Endodermal cell (in vitro differentiated cells): ENCODE measurements around the gene OPN3. TPM values are rescaled to one million over a fixed set of nuclear protein-coding genes. Genes with fewer than 3 reads are reported as not detected.

Experiments
- DNase-seq: peaks from one replicate; pipeline ENCODE4 v3.0.0-alpha.2; 2017
- H3K27ac ChIP-seq: 2 replicates; pipeline ENCODE4 v1.5.1; 2013; ENCODE audit warnings: mild to moderate bottlenecking, low read depth, low read length, moderate library complexity
- H3K27me3 ChIP-seq: 2 replicates; pipeline ENCODE4 v1.6.1; 2013; ENCODE audit warnings: mild to moderate bottlenecking, low read length, moderate library complexity; ENCODE audit not compliant: insufficient read depth, control insufficient read depth, poor library complexity, severe bottlenecking
- H3K36me3 ChIP-seq: 2 replicates; pipeline ENCODE4 v1.7.0; 2013; ENCODE audit warnings: mild to moderate bottlenecking, low read length, moderate library complexity; ENCODE audit not compliant: control insufficient read depth, insufficient read depth
- H3K4me1 ChIP-seq: one replicate; pipeline ENCODE4 v1.7.0; 2013; ENCODE audit warnings: low read length; ENCODE audit not compliant: control insufficient read depth, insufficient read depth
- H3K4me3 ChIP-seq: 2 replicates; pipeline ENCODE4 v1.5.1; 2013; ENCODE audit warnings: mild to moderate bottlenecking, low read length, moderate library complexity
- H3K9ac ChIP-seq: 2 replicates; pipeline ENCODE4 v1.6.1; 2013; ENCODE audit warnings: mild to moderate bottlenecking, low read length, moderate library complexity; ENCODE audit not compliant: poor library complexity, severe bottlenecking; ENCODE audit errors: extremely low read depth
- H3K9me3 ChIP-seq: 2 replicates; pipeline ENCODE4 v1.6.1; 2013; ENCODE audit warnings: mild to moderate bottlenecking, low read length, moderate library complexity; ENCODE audit not compliant: control insufficient read depth
- H3K27ac Mint-ChIP-seq: 2 replicates; pipeline ENCODE4 v1.8.0; 2020; ENCODE audit warnings: mixed read lengths
- H3K27me3 Mint-ChIP-seq: 2 replicates; pipeline ENCODE4 v1.8.0; 2021; ENCODE audit warnings: mild to moderate bottlenecking, mixed read lengths; ENCODE audit not compliant: insufficient read depth
- H3K36me3 Mint-ChIP-seq: 2 replicates; pipeline ENCODE4 v1.8.0; 2020; ENCODE audit warnings: low read depth, mixed read lengths
- H3K4me1 Mint-ChIP-seq: 2 replicates; pipeline ENCODE4 v1.8.0; 2020; ENCODE audit warnings: mixed read lengths
- H3K4me3 Mint-ChIP-seq: 2 replicates; pipeline ENCODE4 v1.8.0; 2020; ENCODE audit warnings: mild to moderate bottlenecking, moderate library complexity, mixed read lengths
- H3K9me3 Mint-ChIP-seq: 2 replicates; pipeline ENCODE4 v1.8.0; 2020; ENCODE audit warnings: mild to moderate bottlenecking, mixed read lengths
- WGBS, 2 experiments: methylation state at CpG; one replicate each; pipeline versions ENCODE4 v1.1.5 to v1.1.7; 2013; ENCODE audit warnings: missing lambda C conversion rate in 2 of 2, mixed read lengths in 1 of 2; ENCODE audit not compliant: insufficient coverage in 1 of 2, insufficient read length in 1 of 2; 5-methylcytosine and 5-hydroxymethylcytosine counted together
- total RNA-seq, 2 donors: library from RNA; stranded (reverse); fragmentation: NEBNext Ultra II Directional in 1 of 2; extraction: Animal tissue kit (Norgen Biotek cat#: 25700) in 1 of 2; gene quantifications; 2 replicates in 1 of 2; 3 replicates in 1 of 2; pipeline ENCODE4 v1.2.1, GENCODE V29; 2021
- TF ChIP-seq, protein P1 (sequence below): fragments of 200-600 bp; sonication (generic); conservative IDR thresholded peaks from 2 replicates; pipeline ENCODE4 v1.5.0; 2021; ENCODE audit warnings: antibody characterized with exemption, mild to moderate bottlenecking

Gene OPN3
- total RNA-seq, 2 donors from 2014 or later, result 9.0 to 22.5 TPM

DNA sequence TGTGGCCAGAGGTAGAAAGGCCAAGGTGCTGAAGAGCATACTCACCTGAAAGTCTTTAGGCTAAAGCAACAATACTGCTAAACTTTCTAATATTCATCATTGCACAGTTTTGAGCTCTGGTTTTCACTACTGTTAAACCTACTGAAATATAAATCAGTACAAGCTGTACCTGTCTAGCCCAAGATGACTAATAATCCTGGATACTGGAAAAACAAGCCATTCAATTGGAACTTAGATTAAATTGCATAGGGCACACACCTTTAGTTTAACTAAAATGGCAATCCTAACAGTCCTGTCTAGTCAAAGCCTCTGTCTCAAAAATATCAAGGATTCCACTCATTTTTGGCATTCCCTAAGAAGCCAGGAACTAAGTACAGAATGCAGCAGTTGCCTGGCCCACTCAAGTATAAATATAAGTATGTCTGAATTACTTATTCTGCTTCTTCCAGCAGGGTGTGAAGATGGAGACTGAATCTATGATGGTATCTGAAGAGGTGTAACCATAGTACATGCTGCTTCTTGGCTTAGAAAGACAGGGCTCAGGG is 3.1 kb downstream of the OPN3 start:
- peaks cover 73% of the 10 kb centered on the region for H3K27me3 ChIP-seq
- H3K4me1 ChIP-seq, result no peaks in the 10 kb centered on the region
- peaks cover 26% of the 10 kb centered on the region for H3K36me3 Mint-ChIP-seq
- H3K9me3 ChIP-seq, result peaks cover 13% of the 10 kb centered on the region
- no peak overlapping the region for H3K27ac ChIP-seq
- H3K4me3 Mint-ChIP-seq, result no peak overlapping the region
- peaks cover 18% of the 10 kb centered on the region for H3K4me1 Mint-ChIP-seq
- H3K36me3 ChIP-seq, result no peaks in the 10 kb centered on the region
- H3K27ac Mint-ChIP-seq, result no peak overlapping the region
- H3K27me3 Mint-ChIP-seq, result peaks cover 61% of the 10 kb centered on the region
- no peak overlapping the region for H3K4me3 ChIP-seq
- H3K9me3 Mint-ChIP-seq, result peaks cover 11% of the 10 kb centered on the region
- TF ChIP-seq, protein P1, sequence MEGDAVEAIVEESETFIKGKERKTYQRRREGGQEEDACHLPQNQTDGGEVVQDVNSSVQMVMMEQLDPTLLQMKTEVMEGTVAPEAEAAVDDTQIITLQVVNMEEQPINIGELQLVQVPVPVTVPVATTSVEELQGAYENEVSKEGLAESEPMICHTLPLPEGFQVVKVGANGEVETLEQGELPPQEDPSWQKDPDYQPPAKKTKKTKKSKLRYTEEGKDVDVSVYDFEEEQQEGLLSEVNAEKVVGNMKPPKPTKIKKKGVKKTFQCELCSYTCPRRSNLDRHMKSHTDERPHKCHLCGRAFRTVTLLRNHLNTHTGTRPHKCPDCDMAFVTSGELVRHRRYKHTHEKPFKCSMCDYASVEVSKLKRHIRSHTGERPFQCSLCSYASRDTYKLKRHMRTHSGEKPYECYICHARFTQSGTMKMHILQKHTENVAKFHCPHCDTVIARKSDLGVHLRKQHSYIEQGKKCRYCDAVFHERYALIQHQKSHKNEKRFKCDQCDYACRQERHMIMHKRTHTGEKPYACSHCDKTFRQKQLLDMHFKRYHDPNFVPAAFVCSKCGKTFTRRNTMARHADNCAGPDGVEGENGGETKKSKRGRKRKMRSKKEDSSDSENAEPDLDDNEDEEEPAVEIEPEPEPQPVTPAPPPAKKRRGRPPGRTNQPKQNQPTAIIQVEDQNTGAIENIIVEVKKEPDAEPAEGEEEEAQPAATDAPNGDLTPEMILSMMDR, result no peak
- no peak for DNase-seq
- H3K9ac ChIP-seq, result no peak overlapping the region

DNA sequence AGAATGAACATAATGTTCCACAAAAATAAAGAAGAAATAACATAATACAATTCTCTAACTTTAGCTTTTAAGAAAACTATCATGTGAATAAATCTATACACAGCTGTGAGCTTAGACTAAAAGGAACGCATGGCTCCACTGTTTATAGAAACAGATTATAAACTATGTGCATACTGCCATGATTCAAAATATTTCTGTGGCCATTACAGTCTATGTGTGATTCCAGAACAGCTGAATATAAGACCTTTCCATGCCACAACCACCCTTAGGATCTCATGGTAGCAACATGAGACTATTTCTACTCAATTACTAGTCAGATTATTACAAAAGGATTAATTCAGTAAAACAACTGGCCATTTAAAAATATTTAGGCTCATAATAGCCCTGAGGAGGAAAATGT is 3.9 kb downstream of the OPN3 start:
- H3K27ac Mint-ChIP-seq, result no peak overlapping the region
- Histone ChIP-seq H3K4me1 (no peaks in the 10 kb centered on the region), H3K9ac (no peak overlapping the region), H3K4me3 (no peak overlapping the region), H3K36me3 (no peaks in the 10 kb centered on the region), H3K27me3 (peaks cover 78% of the 10 kb centered on the region), H3K9me3 (peaks cover 6% of the 10 kb centered on the region), H3K27ac (no peak overlapping the region)
- H3K9me3 Mint-ChIP-seq, result peaks cover 3% of the 10 kb centered on the region
- H3K4me3 Mint-ChIP-seq, result no peak overlapping the region
- WGBS, 2 experiments, result 100% methylated on average over 1 of the region's 1 CpG; no CpG with 5 or more reads in 1 of the 2 experiments
- DNase-seq, result no peak
- TF ChIP-seq, protein P1, result no peak
- peaks cover 30% of the 10 kb centered on the region for H3K36me3 Mint-ChIP-seq
- H3K4me1 Mint-ChIP-seq, result peaks cover 18% of the 10 kb centered on the region
- peaks cover 65% of the 10 kb centered on the region for H3K27me3 Mint-ChIP-seq

DNA sequence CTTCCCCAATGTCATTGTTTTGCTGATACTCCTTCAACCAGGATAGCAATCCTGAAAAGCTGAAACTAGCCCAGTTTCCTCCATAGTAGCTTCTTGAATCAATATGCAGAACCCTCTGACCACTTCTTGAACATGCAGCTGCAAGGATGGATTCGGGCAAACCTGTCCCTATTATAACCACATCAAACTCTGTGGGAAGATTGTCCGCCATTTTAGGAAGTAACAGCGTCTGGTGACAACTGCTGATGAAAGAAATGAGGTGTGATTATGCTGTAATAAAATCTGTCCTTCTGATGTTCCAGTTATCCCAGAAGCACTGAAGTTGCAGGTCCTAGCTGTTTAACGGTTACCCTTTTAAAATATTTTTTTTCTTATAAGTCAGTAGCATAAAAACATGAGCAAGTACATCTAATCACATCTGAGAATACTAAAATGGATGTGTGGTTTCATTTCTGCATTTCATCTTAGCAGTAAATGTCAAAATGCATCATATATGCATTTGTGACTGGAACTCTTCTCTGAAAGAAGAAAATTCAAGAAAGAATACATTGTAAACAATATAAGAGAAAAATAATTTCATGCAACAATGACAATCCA is 4.5 kb downstream of the OPN3 start:
- peaks cover 18% of the 10 kb centered on the region for H3K4me1 Mint-ChIP-seq

More for the DNA sequence above, 4.5 kb downstream of the OPN3 start:
- H3K9me3 ChIP-seq, result no peaks in the 10 kb centered on the region
- no peak overlapping the region for H3K27ac ChIP-seq
- H3K9ac ChIP-seq, result no peak overlapping the region
- TF ChIP-seq, protein P1, result no peak
- H3K27ac Mint-ChIP-seq, result no peak overlapping the region
- no peaks in the 10 kb centered on the region for H3K9me3 Mint-ChIP-seq
- 96% methylated on average over 4 of the region's 4 CpGs; no CpG with 5 or more reads in 1 of the 2 experiments for WGBS, 2 experiments
- no peaks in the 10 kb centered on the region for H3K36me3 ChIP-seq
- H3K27me3 Mint-ChIP-seq, result peaks cover 65% of the 10 kb centered on the region
- no peaks in the 10 kb centered on the region for H3K4me1 ChIP-seq
- peaks cover 78% of the 10 kb centered on the region for H3K27me3 ChIP-seq
- no peak overlapping the region for H3K4me3 Mint-ChIP-seq
- H3K4me3 ChIP-seq, result no peak overlapping the region
- peaks cover 30% of the 10 kb centered on the region for H3K36me3 Mint-ChIP-seq
- DNase-seq, result no peak
